GM18511 (cell line): ENCODE measurements around the gene THSD7B.
"Not testable (repeated sequence)": the region's sequence is repeated elsewhere in the genome, so short reads cannot be mapped to it uniquely, and the experiment has no call there.

Source experiments
- ATAC-seq: cut with Tn5 transposase; IDR thresholded peaks from one replicate; pipeline ENCODE4 v1.9.1; 2021; ENCODE audit warnings: mild to moderate bottlenecking, moderate library complexity; ENCODE audit not compliant: unreplicated experiment

The THSD7B gene

DNA sequence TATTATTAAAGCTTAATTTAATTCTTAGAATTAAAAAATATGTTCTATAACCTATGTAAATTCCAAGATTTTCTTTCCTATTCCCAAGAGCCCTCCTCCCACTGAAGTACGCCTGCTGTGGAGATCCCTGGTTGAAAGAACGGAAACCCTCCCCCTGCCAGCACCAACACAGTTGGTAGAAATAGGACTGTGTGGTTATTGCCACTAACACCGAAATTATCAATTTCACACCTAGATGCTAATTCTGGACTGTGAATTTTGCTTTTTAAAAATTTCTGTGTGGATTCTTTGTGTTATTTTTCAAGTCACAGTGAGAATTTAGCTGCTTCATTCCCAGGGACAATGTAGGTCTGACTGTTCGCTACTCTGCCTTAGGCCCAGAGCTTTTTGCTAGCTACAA, 893.1 kb downstream of the THSD7B start:
- no peak for ATAC-seq

DNA sequence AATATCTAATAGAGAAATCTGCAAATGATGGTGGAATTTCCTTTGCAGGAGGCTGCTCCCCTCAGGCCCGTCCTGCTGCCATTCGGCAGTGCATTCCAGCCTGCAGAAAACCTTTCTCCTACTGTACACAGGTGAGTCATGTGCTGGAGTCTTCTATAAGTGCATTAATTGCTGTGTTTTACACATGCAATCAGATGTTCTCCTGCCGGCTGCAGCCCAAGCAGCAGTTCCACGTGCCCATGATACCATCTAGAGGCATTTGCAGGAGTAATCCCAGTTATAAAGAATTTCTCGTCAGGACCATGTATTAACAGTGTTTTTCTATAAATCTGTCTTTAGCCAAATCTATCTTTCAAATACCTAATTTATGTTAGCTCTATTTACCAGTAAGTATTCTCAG, 894.3 kb downstream of the THSD7B start:
- ATAC-seq = no peak

DNA sequence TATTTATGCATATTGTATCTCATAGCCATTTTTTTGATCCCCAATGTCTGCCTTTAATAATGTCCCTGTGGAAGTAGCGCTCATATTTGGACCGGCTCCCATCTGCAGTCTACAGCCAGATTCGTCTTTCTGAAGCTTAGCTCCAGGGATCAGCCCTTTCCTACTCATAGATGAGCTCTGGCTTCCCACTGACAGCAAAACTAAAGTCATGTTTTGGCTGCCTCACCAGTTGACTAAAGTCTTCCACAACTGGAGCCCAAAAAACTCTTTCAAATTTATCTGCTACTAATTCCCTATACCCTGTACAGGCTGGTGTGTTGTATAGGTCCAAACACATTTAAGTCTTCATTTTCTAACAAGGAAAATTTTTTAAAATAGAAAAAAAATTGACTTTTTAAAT, 904.8 kb downstream of the THSD7B start:
- ATAC-seq = no peak

DNA sequence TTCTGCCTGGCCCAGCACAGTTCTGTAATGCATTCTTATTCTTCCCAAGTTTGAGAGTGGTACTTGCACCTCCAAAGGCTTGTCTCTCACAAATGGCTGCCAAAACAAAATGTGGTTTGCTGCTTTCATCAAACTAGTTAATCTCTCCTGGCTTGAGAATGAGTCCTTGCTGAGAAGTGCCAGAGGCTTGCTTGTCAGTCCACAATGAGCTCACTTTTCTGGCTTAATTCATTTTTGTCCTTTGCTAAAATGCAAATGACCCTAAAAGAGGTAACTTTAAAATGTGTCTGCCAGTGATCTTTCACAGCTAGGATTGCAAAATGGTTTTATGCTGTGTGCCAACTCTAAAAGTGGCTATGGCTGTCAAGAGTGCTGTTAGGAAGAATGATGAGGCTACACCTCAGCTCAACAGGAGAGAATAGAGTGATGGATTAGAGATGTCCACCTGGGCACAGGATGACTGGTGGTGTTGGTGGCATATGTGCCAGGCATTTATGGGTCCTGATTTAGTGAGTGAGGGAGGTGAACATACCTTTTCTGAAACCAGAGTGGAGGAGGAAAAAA, 907.7 kb downstream of the THSD7B start:
- no peak for ATAC-seq

DNA sequence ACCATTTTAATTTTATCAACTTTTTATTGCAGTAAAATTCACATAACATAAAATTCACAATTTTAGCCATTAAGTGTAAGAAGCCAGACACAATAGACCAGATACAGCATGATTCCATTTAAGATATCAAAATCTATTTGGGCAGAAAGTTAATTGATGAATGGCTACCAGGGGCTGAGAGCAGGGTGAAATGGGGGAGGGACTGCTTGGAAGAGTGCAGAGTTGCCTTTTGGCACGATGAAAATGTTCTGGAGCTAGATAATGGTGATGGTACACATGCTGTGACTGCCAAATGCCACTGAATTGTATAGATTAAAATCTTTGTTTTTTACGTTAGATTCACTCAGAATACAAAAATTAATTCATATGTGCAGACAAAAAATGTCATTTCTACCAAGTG, 909.6 kb downstream of the THSD7B start:
- no peak for ATAC-seq

DNA sequence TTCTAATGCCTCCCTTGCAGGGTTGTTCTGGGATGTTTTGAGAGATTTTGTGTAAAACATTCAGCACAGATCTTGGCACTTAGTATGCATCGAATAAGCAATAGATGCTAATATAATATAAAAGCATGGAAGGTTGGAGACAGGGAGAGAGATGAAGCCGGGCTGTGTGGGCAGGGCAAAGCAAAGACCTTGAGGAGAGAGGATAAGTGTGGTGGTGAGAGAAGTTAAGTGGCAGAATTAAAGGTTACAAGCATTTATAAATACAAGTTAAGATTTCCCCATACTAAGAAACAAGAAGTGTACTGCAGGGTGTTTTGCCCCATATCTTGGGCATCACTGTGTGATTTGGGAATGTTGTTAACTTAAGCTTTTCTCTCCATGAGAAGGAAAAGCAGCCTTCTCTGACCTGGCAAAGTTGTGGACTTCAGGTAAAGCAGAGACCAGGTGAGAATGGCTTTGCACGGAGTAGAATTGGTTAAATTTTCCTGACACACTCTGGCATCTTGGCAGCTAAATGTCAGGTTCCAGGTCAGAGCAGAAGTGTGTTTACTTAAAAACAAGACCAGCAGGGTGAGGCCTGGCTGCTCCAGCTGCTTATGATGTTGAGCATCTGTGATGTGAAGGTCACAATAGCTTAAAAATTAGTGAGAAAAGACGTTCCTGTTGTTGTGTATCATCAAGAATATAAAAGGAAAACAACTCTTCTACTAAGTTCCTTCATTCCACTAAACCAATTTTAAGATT, 910.4 kb downstream of the THSD7B start:
- ATAC-seq = no peak

DNA sequence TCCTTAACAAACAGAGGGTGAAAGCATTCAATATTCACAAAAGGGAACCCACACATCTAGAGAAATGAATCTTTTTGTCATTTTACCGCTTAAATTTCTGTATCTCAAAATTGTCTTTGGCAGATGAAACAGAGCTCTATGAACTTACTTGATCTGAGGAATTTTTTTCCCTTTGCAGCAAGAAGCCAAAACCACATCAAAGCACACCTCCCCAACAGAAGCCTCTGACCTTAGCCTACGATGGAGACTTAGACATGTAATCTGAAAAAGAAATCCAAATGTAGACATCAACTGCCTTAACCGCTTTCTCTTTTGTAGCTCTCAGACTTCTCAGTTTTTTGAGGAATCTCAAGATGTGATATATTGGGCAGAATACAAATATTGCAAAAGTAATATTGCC, 911.0 kb downstream of the THSD7B start:
- ATAC-seq = no peak

DNA sequence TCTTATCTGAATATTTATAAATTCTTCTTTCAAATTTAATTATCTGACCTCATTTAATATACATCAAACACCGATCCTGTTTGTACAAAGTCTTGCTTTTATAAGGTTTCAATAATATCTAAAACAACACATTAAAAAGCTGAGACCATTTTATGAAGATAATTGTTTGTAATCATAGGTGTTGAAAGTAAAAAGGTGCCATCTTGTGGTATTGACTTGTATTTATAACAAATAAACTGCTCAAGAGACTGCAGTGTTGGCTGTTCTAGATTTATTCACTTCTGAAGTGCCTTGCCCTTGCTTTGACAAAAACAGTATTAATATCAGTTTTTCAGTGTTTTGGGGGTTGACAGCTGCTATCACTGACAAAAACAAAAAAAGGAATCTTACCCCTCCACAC, 912.1 kb downstream of the THSD7B start:
- ATAC-seq = no peak

DNA sequence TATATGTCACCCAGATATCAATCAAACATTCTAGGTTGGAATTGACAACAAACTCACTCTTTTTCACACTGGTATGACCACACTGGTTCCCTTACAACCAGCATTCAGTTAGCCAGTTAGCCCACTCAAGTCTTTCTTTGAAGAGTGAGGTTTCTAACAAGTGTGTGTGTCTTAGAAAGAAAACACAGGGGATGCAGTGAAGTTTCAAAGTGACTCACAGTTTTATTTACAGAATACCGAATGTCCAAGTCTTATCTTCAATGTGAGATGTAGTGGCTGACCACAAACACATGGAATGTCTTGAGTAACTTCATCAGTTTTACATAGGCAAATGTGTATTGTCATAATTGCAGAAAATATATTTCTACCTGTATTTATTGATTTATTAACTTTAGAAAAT, 924.2 kb downstream of the THSD7B start:
- ATAC-seq = no peak

DNA sequence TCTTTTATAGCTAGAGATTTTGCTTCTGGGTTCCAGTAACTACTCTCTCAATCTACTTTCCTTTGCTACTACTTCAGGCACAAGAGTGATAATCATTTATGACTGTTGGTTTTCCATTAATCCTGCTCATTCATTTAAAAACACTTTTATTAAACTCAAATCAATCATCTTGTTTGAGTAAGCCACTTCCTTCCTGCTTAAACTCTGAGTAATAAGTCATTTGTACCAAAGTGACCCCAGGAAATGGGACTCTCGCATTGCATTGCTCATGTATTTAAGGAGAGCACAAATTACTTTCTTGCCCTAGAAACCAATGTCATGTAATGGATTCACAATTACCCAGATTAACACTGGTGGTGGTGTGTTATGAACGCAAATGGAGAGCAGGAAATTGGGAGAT, 928.2 kb downstream of the THSD7B start:
- ATAC-seq = peak; percentile 67

DNA sequence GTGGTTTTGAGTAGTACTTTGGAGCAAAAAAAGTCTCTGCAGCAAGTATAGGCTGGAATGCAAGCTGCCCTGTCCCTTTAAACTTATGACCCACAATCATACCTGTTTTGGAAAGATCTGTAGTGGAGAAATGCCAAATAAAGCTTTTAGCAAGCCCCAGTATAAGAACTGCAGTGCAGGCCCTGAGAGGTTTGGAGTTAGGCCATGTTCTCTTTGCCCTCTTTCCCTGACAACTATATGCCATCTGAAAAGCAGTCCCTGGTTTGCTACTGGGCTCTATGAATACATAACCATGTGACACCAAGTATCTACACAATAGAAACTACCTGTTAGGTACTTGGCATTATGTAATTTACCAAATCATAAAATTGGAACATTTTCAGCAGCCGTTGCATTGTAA, 931.6 kb downstream of the THSD7B start:
- no peak for ATAC-seq

DNA sequence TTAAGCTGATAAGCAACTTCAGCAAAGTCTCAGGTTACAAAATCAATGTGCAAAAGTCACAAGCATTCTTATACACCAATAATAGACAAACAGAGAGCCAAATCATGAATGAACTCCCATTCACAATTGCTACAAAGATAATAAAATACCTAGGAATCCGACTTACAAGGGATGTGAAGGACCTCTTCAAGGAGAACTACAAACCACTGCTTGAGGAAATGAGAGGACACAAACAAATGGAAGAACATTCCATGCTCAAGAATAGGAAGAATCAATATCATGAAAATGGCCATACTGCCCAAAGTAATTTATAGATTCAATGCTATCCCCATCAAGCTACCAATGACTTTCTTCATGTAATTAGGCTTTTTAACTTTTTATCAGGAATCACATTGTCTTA, 934.9 kb downstream of the THSD7B start:
- not testable (repeated sequence) for ATAC-seq

DNA sequence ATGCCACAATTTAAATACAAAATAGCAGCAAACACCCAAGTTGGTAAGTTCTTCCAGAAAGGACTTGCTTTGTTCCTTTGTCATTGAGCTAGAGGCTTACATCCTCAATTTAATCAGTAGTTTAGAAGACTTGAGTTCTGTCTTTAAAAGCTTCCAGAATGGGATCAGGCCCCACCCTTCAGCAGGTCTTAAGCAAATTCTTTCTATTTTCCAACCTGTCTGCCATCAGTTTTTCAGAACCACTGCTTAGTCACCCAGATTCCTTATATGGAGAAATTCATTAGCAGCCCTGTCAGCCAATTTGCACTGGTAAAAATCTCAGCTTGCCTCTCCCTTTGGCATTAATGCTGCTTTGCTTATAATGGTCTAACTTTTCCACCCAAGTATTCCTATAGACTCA, 935.3 kb downstream of the THSD7B start:
- ATAC-seq = no peak

DNA sequence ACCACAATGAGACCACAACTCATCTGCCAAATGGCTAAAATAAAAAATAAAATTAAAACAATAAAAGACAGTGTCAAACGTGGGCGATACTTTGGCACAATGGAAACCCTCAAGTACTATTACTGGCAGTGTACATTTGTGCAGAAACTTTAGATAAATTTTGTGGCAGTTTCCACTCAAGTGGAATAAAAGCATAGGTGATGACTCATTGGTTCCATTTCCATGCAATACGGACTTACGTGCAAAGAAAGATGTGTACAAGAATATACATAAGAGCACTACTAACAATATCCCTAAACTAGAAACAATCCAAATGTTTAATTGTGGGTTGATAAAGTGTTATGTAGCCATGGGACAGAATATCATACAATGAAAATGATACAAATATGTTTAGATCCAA, 940.0 kb downstream of the THSD7B start:
- no peak for ATAC-seq

DNA sequence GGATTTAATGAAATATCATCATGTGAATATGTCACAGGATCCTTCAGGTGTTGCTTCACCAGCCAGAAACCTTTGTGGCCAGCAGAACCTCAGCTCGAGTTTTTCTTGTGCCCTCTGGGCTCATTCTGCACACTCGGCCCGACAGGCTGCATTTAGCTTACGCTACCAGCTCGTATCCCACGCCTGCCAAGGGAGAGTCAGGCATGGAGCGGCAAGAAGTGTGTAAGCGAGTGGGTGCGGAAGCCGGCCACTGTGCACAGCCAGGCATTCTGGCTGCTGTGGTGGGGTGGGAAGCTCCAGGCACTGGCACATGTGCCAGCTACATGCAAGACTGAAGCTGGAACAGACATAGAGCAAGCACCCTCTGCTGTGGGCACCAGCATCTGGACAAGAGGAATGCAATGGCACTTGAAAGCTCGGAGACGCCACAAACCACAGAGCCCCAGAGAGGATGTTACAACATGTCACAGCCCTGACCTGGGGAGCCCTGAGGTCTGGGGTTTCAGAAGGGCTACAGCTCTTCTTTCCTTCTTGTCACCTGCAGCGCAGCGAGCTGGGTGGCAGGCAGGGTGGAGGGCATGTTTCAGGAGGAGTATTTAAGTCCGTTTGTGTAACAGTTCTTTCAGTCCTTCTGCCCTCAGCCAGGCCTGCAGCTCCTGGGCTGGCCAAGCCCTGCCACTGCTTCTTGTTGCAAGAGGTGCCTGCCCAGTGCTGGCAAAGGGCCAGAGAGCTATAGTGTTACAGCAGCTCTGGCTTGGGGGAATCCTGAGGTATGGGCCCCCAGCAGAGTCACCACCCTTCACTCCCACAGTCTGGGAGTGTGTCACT, 941.7 kb downstream of the THSD7B start:
- ATAC-seq = peak; percentile 63

DNA sequence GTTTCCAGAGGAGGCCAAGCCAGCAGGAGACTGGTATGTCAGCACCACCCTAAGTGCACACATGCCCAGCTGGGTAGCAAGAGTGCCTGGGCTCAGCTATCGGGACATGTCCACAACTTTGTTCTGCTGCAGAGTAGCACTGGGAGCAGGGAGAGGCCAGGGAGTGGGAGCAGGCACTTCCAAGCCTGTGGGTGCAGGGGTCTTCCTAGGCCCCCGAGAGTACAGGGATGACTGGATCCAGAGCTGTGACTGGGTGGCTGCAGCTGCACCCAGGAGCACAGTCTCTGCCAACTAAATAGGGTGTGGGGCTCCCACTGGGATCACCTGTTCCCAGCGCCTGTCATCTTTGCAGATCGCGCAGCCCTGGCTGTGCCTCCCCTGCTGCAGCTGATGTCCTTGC, 943.0 kb downstream of the THSD7B start:
- no peak for ATAC-seq

DNA sequence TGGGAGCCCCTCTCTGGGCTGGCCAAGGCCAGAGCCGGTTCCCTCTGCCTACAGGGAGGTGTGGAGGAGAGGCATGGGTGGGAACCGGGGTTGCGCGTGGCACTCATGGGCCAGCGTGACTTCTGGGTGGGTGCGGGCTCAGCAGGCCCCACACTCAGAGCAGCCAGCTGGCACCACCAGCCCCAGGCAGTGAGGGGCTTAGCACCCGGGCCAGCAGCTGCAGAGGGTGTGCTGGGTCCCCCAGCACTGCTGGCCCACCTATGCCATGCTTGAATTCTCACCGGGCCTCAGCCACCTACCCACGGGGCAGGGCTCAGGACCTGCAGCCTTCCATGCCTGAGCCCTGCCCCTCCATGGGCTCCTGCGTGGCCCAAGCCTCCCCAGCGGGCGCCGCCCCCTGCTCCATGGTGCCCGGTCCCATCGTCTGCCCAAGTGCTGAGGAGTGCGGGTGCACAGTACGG, 950.4 kb downstream of the THSD7B start:
- ATAC-seq = no peak

DNA sequence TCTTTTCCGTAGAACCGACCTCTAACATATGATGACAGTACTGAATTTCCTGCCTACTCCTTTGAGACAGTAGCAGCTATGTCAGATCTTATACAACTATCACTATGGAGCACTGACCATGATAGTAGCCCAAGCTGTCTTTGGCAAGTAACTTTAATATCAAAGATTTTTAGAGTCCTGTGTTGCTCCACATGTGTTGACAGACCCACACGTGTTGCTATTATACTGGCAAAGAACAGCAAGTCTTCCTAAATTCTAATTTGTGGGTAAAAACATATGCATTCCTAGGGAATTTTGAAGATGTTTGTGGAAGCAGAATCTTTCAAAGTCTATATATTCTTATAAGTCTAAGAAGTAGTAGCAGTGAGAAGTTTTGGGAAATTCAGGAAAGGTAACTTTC, 953.4 kb downstream of the THSD7B start:
- ATAC-seq = no peak

DNA sequence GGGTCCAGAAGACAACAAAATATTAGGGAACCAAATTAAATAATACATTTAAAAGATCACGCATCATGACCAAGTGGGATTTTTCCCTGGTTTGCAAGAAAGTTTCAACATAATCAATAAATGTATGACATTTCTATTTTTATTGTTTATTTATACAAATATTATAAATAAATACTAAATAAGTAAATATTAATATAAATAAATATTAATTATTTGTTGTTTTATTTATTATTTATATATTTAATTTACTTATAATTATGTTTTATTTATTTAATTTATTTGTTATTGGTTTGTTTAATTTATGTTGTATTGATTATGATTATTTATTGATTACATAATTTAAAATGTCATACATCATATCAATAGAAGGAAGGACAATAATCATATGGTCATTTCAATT, 956.4 kb downstream of the THSD7B start:
- ATAC-seq = no peak

DNA sequence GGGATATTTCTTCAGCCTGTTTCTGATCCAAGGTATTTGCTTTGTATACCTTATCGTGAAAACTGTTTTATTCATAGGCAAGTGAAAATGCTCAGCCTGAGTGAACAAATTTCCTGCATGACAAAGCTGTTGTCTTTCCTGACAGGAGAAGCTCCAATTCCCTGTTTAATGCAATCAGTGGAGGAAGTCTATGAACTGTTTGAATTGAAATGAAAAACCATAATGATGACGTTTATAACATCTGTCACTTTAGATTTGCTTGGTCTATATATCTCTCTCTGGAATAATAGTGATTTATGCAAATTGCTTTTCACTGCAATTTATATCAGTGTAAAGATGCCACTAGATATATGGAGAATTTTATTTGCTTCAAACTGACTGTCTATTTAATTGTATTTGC, 959.6 kb downstream of the THSD7B start:
- no peak for ATAC-seq
